Mammary microvascular endothelial cell (primary cell): Measurements from ENCODE around the gene PRELID2. TPM values are rescaled to one million over a fixed set of nuclear protein-coding genes. Genes with fewer than 3 reads are reported as not detected.

Source experiments
- total RNA-seq: library from RNA; depleted of rRNA; stranded (reverse); fragments of >200 nt; gene quantifications from 2 replicates; pipeline ENCODE4 v1.2.3, GENCODE V29; 2015

The PRELID2 gene
- total RNA-seq = 11.9 and 15.5 TPM in 2 replicates

DNA sequence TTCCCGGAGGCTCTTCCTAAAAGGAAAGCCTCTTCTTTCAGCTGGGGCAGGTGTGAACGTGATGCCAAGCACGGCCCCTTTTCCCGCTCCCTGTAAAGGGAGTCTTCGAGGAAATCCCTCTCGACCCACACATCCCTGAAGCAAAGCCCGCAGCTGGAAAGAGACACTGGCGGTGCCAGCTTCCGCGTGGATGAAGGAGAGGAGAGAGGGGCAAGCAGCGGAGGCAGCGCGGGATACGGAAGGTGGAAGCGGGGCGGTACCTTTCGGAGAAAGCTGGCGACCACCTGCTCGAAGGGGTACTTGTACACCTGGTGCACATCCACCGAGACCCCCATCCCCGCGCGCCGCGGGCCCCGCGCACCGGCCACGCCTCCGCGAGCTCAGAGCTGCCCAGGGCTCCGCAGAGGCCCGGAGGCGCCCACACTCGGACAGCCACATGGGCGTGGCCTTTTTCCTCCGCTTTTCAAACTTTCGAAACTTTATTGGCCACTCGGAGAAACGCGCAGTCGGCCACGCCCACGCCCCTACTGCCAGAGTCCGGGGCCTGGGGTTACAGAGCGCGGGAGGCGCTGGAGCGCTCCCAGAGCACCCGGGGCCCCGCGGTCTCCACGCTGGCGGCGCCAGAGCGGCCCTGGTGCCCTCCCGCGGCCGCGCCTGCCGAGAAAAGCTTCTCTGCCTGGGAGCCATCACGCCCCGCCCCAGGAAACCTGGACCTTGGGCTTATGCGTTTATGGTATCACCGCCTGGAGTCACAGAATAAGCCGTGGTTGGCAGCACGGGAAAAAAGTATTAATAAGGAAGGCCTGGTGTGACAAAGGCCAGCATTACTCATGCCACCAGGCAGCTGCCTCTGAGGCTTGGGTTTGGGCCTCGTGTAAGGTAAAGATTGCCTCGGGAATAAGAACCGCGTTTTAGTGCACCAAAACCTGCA, at the start of gene PRELID2:
Gene PRELID2, minus strand, starts transcription at position 426 of the 931 bp plus-strand sequence. Its CDS starts 91 bp downstream, at position 335.

DNA sequence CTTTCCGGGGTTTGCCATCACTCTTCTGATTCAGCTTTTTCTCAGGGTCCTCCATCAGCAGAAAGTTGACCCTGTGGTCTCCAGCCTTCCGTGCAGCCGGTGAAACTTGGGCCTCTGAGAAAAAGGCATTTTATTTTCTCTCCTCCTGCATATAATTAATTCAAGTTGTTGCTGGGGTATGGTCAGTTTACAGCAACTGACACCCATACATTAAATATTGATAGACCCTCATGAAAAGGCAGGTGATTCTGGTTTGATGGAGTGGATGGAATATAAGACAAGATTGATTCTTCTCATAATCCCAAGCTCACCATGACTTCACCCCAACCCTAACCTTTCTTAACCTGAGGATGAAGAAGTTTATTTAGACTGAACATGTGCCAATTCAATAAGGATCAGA, 37.8 kb upstream of the PRELID2 start, which contains the start of gene GRXCR2:
Gene GRXCR2, minus strand, starts transcription at position 101 of the 400 bp plus-strand sequence. Its CDS starts 46 bp downstream, at position 55.

Other genes starting within 250 kb of the PRELID2 start
- gene GRXCR2, start 37.7 kb upstream of the PRELID2 start, total RNA-seq = not detected in 2 replicates
- 0.59 and 1.1 TPM in 2 replicates for gene SH3RF2, start 101.2 kb upstream of the PRELID2 start, total RNA-seq